ENCODE results near the gene RYR1.

GRCh38 chr19:38506723-38507550, 73.4 kb downstream of the RYR1 start:
- TF ChIP-seq ZNF558 (CRISPR knock-in tag; IDR thresholded peaks at IDR 0.05; ENCODE audit: borderline replicate concordance): no peak
- no peak for TF ChIP-seq SOX13 (IDR thresholded peaks at IDR 0.05)
- no peak for TF ChIP-seq SOX13 (CRISPR knock-in tag; conservative IDR thresholded peaks at IDR 0.05 in 1 of 2, IDR thresholded peaks at IDR 0.05 in 1 of 2)
- TF ChIP-seq ZZZ3 (CRISPR knock-in tag; IDR thresholded peaks at IDR 0.05; ENCODE audit: borderline replicate concordance): no peak
- no peak for TF ChIP-seq EP300 (IDR thresholded peaks at IDR 0.05; ENCODE audit: low read depth in 2 of 2, low read length in 2 of 2)
- TF ChIP-seq EP300 (CRISPR knock-in tag; IDR thresholded peaks at IDR 0.05; ENCODE audit: borderline replicate concordance): no peak
- TF ChIP-seq CTCF (CRISPR knock-in tag; IDR thresholded peaks at IDR 0.05): no peak
